22Rv1 (cell line): Measurements from ENCODE around the gene SIRPB1.

Experiments
- CTCF ChIP-seq: fragments of 450-650 bp; IDR thresholded peaks from 2 replicates; pipeline ENCODE4 v1.5.1; 2017; ENCODE audit warnings: mild to moderate bottlenecking
- ZFX ChIP-seq: fragments of 450-650 bp; IDR thresholded peaks from 2 replicates; pipeline ENCODE4 v1.6.1; 2017; ENCODE audit warnings: antibody characterized with exemption, borderline replicate concordance

GRCh38 chr20:1667502-1668085 lies 47.8 kb upstream of the SIRPB1 start:
- TF ChIP-seq CTCF = no peak
- no peak for TF ChIP-seq ZFX
